H1 (cell line): ENCODE data around the gene DBF4B. TPM values are rescaled to one million over a fixed set of nuclear protein-coding genes. Genes with fewer than 3 reads are reported as not detected.

Experiments
- BACH1 ChIP-seq: IDR thresholded peaks from 2 replicates; pipeline ENCODE4 v1.6.1; 2012; ENCODE audit warnings: low read length, improper control_type of control experiment
- BRCA1 ChIP-seq: IDR thresholded peaks from 2 replicates; pipeline ENCODE4 v1.6.1; 2012; ENCODE audit warnings: low read depth, low read length, improper control_type of control experiment
- CHD1 ChIP-seq: IDR thresholded peaks from 2 replicates; pipeline ENCODE4 v1.6.1; 2012; ENCODE audit warnings: low read depth, low read length, improper control_type of control experiment
- EGR1 ChIP-seq: IDR thresholded peaks from 2 replicates; pipeline ENCODE4 v1.6.1; 2011; ENCODE audit warnings: low read depth, low read length, borderline replicate concordance
- EP300 ChIP-seq, 2 experiments: IDR thresholded peaks; 1 replicate in 1 of 2; 2 replicates in 1 of 2; pipeline ENCODE4 v1.6.1; 2011 to 2012; ENCODE audit warnings: low read depth in 2 of 2, low read length in 2 of 2, mild to moderate bottlenecking in 2 of 2, borderline replicate concordance in 1 of 2, inconsistent platforms in 1 of 2, moderate library complexity in 1 of 2
- EZH2 ChIP-seq: fragments of 200-600 bp; sonication (generic); IDR thresholded peaks from 2 replicates; pipeline ENCODE4 v1.7.1; 2012; ENCODE audit warnings: low read depth, mild to moderate bottlenecking, moderate library complexity, low read length, inconsistent platforms; ENCODE audit not compliant: severe bottlenecking
- GABPA ChIP-seq: IDR thresholded peaks from 2 replicates; pipeline ENCODE4 v1.6.1; 2011; ENCODE audit warnings: mild to moderate bottlenecking, low read length, moderate library complexity, borderline replicate concordance; ENCODE audit not compliant: insufficient read depth
- GTF2F1 ChIP-seq: IDR thresholded peaks from 2 replicates; pipeline ENCODE4 v1.6.1; 2012; ENCODE audit warnings: low read depth, low read length, improper control_type of control experiment, borderline replicate concordance
- HDAC2 ChIP-seq, 2 experiments: fragments of 300-600 bp in 1 of 2; sonication (generic) in 1 of 2; IDR thresholded peaks; 2 replicates each; pipeline ENCODE4 v1.6.1; 2011 to 2012; ENCODE audit warnings: low read depth in 2 of 2, low read length in 2 of 2, mild to moderate bottlenecking in 2 of 2, moderate library complexity in 2 of 2, borderline replicate concordance in 1 of 2, inconsistent platforms in 1 of 2
- HDAC6 ChIP-seq: IDR thresholded peaks from one replicate; pipeline ENCODE4 v1.7.1; 2012; ENCODE audit warnings: low read depth, mild to moderate bottlenecking, inconsistent platforms, low read length, moderate library complexity
- JUND ChIP-seq: IDR thresholded peaks from 2 replicates; pipeline ENCODE4 v1.6.1; 2011; ENCODE audit warnings: mild to moderate bottlenecking, improper control_type of control experiment, low read length
- MAX ChIP-seq: IDR thresholded peaks from 2 replicates; pipeline ENCODE4 v1.6.1; 2012; ENCODE audit warnings: inconsistent platforms
- NRF1 ChIP-seq: IDR thresholded peaks from 2 replicates; pipeline ENCODE4 v1.6.1; 2011; ENCODE audit warnings: mild to moderate bottlenecking, low read depth, low read length, improper control_type of control experiment
- POLR2AphosphoS5 ChIP-seq: IDR thresholded peaks from 2 replicates; pipeline ENCODE4 v1.6.1; 2011; ENCODE audit warnings: low read depth, low read length
- RFX5 ChIP-seq: IDR thresholded peaks from 2 replicates; pipeline ENCODE4 v1.6.1; 2011; ENCODE audit warnings: low read depth, low read length, improper control_type of control experiment, borderline replicate concordance
- SIN3A ChIP-seq, 2 experiments: IDR thresholded peaks in 1 of 2; conservative IDR thresholded peaks in 1 of 2; 2 replicates each; pipeline ENCODE4 v1.6.1; 2011 to 2012; ENCODE audit warnings: low read length in 2 of 2, improper control_type of control experiment in 1 of 2, low read depth in 1 of 2, mild to moderate bottlenecking in 1 of 2
- SP2 ChIP-seq: IDR thresholded peaks from 2 replicates; pipeline ENCODE4 v1.6.1; 2012; ENCODE audit warnings: mild to moderate bottlenecking, low read length, inconsistent platforms
- TAF1 ChIP-seq: IDR thresholded peaks from 2 replicates; pipeline ENCODE4 v1.6.1; 2011; ENCODE audit warnings: mild to moderate bottlenecking, low read depth, low read length
- polyA plus RNA-seq, 7 experiments: library from polyadenylated mRNA; depleted of rRNA in 3 of 7; stranded (reverse) in 5 of 7; unstranded in 2 of 7; fragments of >200 nt in 5 of 7; fragments of 200-250 nt in 2 of 7; gene quantifications; 1 replicate in 5 of 7; 2 replicates in 1 of 7; 4 replicates in 1 of 7; pipeline versions ENCODE4 v1.2.1 to v1.2.3, GENCODE V29; 2011 to 2013; ENCODE audit warnings: missing spikeins in 2 of 7, mixed read lengths in 2 of 7
- total RNA-seq: library from RNA; stranded (reverse); fragmentation: NEBNext Ultra II Directional; extraction: Animal tissue kit (Norgen Biotek cat#: 25700); gene quantifications from 2 replicates; pipeline ENCODE4 v1.2.1, GENCODE V29; 2021
- TF ChIP-seq, protein P1 (sequence below): IDR thresholded peaks from 2 replicates; pipeline ENCODE4 v1.6.1; 2012; ENCODE audit warnings: inconsistent platforms
- TF ChIP-seq, protein P2 (sequence below): IDR thresholded peaks from 2 replicates; pipeline ENCODE4 v1.6.1; 2011; ENCODE audit warnings: low read length, improper control_type of control experiment

DBF4B gene
- total and polyA plus RNA-seq, 2 of the 8 experiments (the other 6 are each of a cell fraction or from before 2014, with no cell fraction given) = 20.2 to 26.9 TPM

- TF ChIP-seq GTF2F1 (no peak), GABPA (no peak), RFX5 (no peak), BRCA1 (no peak), HDAC6 (no peak), CHD1 (no peak), SIN3A (conservative IDR thresholded peaks at IDR 0.05 in 1 of 2, IDR thresholded peaks at IDR 0.05 in 1 of 2; ENCODE audit: low read depth in 1 of 2, low read length in 2 of 2) (no peak), MAX (peak; percentile 37; the same call in 1 of the 2 replicates), EZH2 (peak; percentile 45), EGR1 (no peak), POLR2AphosphoS5 (no peak), SP2 (no peak), HDAC2 (IDR thresholded peaks at IDR 0.05; ENCODE audit: borderline replicate concordance in 1 of 2, low read depth in 2 of 2, low read length in 2 of 2) (no peak), BACH1 (no peak), JUND (no peak), NRF1 (no peak), EP300 (IDR thresholded peaks at IDR 0.05; ENCODE audit: borderline replicate concordance in 1 of 2, low read depth in 2 of 2, low read length in 2 of 2) (no peak), TAF1 (no peak)
- TF ChIP-seq, protein P1, sequence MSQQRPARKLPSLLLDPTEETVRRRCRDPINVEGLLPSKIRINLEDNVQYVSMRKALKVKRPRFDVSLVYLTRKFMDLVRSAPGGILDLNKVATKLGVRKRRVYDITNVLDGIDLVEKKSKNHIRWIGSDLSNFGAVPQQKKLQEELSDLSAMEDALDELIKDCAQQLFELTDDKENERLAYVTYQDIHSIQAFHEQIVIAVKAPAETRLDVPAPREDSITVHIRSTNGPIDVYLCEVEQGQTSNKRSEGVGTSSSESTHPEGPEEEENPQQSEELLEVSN = peak; percentile 41
- TF ChIP-seq, protein P2, sequence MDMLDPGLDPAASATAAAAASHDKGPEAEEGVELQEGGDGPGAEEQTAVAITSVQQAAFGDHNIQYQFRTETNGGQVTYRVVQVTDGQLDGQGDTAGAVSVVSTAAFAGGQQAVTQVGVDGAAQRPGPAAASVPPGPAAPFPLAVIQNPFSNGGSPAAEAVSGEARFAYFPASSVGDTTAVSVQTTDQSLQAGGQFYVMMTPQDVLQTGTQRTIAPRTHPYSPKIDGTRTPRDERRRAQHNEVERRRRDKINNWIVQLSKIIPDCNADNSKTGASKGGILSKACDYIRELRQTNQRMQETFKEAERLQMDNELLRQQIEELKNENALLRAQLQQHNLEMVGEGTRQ = no peak
Observed at GRCh38 chr17:44758414-44759085, 50.1 kb downstream of the DBF4B start, which contains the start of gene ADAM11 (continued).
